ENCODE data around the gene PLCB4.

Gene PLCB4

GRCh38 chr20:9334866-9335265 lies 266.0 kb downstream of the PLCB4 start:
- no peak for DNase-seq

- DNase-seq: no peak
Observed at GRCh38 chr20:9338101-9338500, 269.2 kb downstream of the PLCB4 start.

GRCh38 chr20:9339708-9340107 lies 270.8 kb downstream of the PLCB4 start:
- DNase-seq: no peak

GRCh38 chr20:9342651-9343050 lies 273.8 kb downstream of the PLCB4 start:
- no peak for DNase-seq

- DNase-seq: no peak
Observed at GRCh38 chr20:9344083-9344920, 275.4 kb downstream of the PLCB4 start.

- no peak for DNase-seq
Observed at GRCh38 chr20:9348316-9348715, 279.4 kb downstream of the PLCB4 start.

- DNase-seq: no peak
Observed at GRCh38 chr20:9348747-9349146, 279.9 kb downstream of the PLCB4 start.

GRCh38 chr20:9349249-9349648 lies 280.4 kb downstream of the PLCB4 start:
- no peak for DNase-seq

- no peak for DNase-seq
Observed at GRCh38 chr20:9352739-9353138, 283.9 kb downstream of the PLCB4 start.

- no peak for DNase-seq
Observed at GRCh38 chr20:9353180-9353915, 284.5 kb downstream of the PLCB4 start.

GRCh38 chr20:9353916-9354276 lies 285.0 kb downstream of the PLCB4 start:
- DNase-seq: no peak

GRCh38 chr20:9354579-9354978 lies 285.7 kb downstream of the PLCB4 start:
- DNase-seq: no peak

GRCh38 chr20:9358001-9358400 lies 289.1 kb downstream of the PLCB4 start:
- DNase-seq: no peak

GRCh38 chr20:9359561-9360308 lies 290.8 kb downstream of the PLCB4 start:
- no peak for DNase-seq

GRCh38 chr20:9360431-9360830 lies 291.5 kb downstream of the PLCB4 start:
- no peak for DNase-seq

GRCh38 chr20:9363673-9364072 lies 294.8 kb downstream of the PLCB4 start:
- no peak for DNase-seq

GRCh38 chr20:9367328-9367727 lies 298.4 kb downstream of the PLCB4 start:
- DNase-seq: no peak

GRCh38 chr20:9367746-9368145 lies 298.9 kb downstream of the PLCB4 start:
- DNase-seq: no peak

- no peak for DNase-seq
Observed at GRCh38 chr20:9368893-9369292, 300.0 kb downstream of the PLCB4 start.

GRCh38 chr20:9369557-9369956 lies 300.7 kb downstream of the PLCB4 start:
- no peak for DNase-seq

GRCh38 chr20:9374072-9374471 lies 305.2 kb downstream of the PLCB4 start:
- no peak for DNase-seq

- no peak for DNase-seq
Observed at GRCh38 chr20:9374480-9374879, 305.6 kb downstream of the PLCB4 start.

GRCh38 chr20:9375221-9375681 lies 306.4 kb downstream of the PLCB4 start:
- no peak for DNase-seq

GRCh38 chr20:9377007-9377406 lies 308.1 kb downstream of the PLCB4 start:
- DNase-seq: no peak
